ENCODE results near the gene HECTD4.
"Not testable (repeated sequence)": the region's sequence is repeated elsewhere in the genome, so short reads cannot be mapped to it uniquely, and the experiment has no call there.

Gene HECTD4

GRCh38 chr12:112413855-112414625 lies 31.8 kb upstream of the HECTD4 start:
- DNase-seq (ENCODE audit: extremely low spot score), result no peak
- ChIA-PET POLR2A (interaction anchor here (2.1 kb wide), 1 partner anchor 10 kb away, joined by 5 read pairs; no protein-coding TSS in a partner anchor), CTCF (interaction anchor here (0.7 kb wide), 1 partner anchor 50 kb away, joined by 4 read pairs; no protein-coding TSS in a partner anchor)
- TF ChIP-seq CTBP1 (IDR thresholded peaks at IDR 0.05; ENCODE audit: borderline replicate concordance) (no peak), FOXM1 (IDR thresholded peaks at IDR 0.05; ENCODE audit: borderline replicate concordance) (no peak), LEF1 (IDR thresholded peaks at IDR 0.05; ENCODE audit: borderline replicate concordance) (no peak), FOXK2 (IDR thresholded peaks at IDR 0.05) (no peak), NFRKB (IDR thresholded peaks at IDR 0.05) (no peak), ZNF384 (IDR thresholded peaks at IDR 0.05) (no peak), HDGF (IDR thresholded peaks at IDR 0.05; ENCODE audit: borderline replicate concordance) (no peak), ARNT (IDR thresholded peaks at IDR 0.05) (no peak), FOXA1 (IDR thresholded peaks at IDR 0.05) (no peak), BHLHE40 (IDR thresholded peaks at IDR 0.05; ENCODE audit: borderline replicate concordance) (no peak)

DNA sequence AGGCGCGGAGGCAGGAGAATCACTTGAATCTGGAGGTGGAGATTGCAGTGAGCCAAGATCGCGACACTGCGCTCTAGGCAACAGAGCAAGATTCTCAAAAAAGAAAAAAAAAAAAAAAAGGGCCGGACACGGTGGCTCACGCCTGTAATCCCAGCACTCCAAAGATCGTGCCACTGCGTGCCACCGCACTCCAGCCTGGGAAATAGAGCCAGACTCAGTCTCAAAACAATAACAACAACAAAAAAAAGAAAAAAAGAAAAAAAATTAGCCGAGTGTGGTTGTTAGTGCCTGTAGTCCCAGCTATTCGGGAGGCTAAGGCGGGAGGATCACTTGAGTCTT lies 27.6 kb upstream of the HECTD4 start:
- ChIA-PET CTCF (interaction anchor here (0.7 kb wide), 2 partner anchors 387 to 470 kb away, joined by 3 to 4 read pairs; no protein-coding TSS in a partner anchor), POLR2A (interaction anchor here (1.6 kb wide), 1 partner anchor 11 kb away, joined by 3 read pairs; no protein-coding TSS in a partner anchor)
- no peak for TF ChIP-seq SP1 (IDR thresholded peaks at IDR 0.05)
- DNase-seq (ENCODE audit: extremely low spot score), result no peak

DNA sequence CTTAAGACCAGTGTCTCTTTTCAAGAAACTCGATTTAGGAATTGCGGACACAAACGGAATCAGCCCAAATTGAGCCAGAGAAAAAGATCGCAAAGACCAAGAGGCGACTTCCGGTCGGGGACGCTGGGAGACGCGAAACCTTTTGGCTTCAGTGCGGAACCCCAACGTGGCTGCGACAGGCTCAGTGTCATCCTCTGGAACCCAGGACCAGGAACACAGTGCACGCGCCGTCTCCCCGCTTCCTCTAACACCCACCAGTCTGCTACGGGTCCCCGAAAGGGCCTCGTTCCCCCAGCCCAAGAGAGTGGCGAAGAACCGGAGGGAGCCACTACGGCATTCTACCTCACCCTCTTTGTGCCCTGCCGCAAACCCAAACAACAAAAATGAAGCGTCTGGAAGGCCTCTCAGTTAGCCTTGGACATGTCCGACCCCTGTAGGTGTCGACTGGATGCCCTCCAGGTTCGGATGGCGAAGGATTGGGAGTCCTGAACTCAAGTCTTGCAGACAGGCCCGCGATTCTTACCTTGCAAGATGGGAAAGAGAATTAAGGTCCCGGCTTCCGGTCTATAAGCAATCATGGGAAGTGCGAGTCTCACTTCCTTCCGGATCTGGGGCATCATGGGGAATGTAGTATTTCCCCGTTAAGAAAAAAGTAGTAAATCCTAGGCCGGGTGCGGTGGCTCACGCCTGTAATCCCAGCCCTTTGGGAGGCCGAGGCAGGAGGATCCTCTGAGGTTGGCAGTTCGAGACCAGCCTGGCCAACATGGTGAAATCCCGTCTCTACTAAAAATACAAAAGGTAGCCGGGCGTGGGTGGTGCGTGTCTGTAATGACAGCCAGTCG lies 27.1 kb upstream of the HECTD4 start, which contains the start of gene RPL6:
TSS of gene RPL6 (minus strand) at position 542 of the 842 bp plus-strand sequence. CDS start 949 bp downstream, outside the sequence.
- TF ChIP-seq ARNT (IDR thresholded peaks at IDR 0.05), result no peak
- TF ChIP-seq, protein P1, sequence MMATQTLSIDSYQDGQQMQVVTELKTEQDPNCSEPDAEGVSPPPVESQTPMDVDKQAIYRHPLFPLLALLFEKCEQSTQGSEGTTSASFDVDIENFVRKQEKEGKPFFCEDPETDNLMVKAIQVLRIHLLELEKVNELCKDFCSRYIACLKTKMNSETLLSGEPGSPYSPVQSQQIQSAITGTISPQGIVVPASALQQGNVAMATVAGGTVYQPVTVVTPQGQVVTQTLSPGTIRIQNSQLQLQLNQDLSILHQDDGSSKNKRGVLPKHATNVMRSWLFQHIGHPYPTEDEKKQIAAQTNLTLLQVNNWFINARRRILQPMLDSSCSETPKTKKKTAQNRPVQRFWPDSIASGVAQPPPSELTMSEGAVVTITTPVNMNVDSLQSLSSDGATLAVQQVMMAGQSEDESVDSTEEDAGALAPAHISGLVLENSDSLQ (IDR thresholded peaks at IDR 0.05), result peak; percentile 44; the same call in 1 of the 2 replicates
- peak; percentile 96 for TF ChIP-seq ELF4 (IDR thresholded peaks at IDR 0.05)
- TF ChIP-seq CTBP1 (IDR thresholded peaks at IDR 0.05; ENCODE audit: borderline replicate concordance), result no peak
- TF ChIP-seq HDGF (IDR thresholded peaks at IDR 0.05; ENCODE audit: borderline replicate concordance), result no peak
- TF ChIP-seq NFRKB (IDR thresholded peaks at IDR 0.05), result no peak
- no peak; the same call in 1 of the 2 replicates for TF ChIP-seq LEF1 (IDR thresholded peaks at IDR 0.05; ENCODE audit: borderline replicate concordance)
- TF ChIP-seq TARDBP (IDR thresholded peaks at IDR 0.05), result no peak
- TF ChIP-seq L3MBTL2 (conservative IDR thresholded peaks at IDR 0.05), result peak; percentile 29; the same call in 1 of the 2 replicates
- no peak for TF ChIP-seq FOXM1 (IDR thresholded peaks at IDR 0.05; ENCODE audit: borderline replicate concordance)
- TF ChIP-seq ZNF384 (IDR thresholded peaks at IDR 0.05), result peak; percentile 91
- ChIA-PET POLR2A (no interaction called here), CTCF (interaction anchor here (0.7 kb wide), 1 partner anchor 386 kb away, joined by 3 read pairs; no protein-coding TSS in a partner anchor)
- DNase-seq (ENCODE audit: extremely low spot score), result peak; percentile 87

DNA sequence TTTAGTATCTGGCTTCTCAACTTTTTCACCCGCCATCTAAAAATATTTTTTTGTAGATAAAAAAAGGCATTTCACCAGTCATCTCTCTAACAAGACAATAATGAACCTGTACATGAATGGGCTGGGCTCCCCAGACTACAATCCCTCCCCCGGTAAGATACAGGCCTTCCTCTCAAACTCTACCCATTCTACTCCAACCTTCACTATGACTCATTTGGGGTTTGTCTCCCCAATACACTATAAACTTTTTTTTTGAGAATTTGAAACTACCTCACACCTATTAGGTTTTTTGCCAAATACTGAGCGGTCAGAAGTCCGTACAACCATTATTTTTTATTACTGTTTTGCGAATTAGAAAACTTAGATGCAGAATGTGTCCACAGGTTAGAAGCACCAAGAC lies 26.4 kb upstream of the HECTD4 start:
- TF ChIP-seq ELF4 (IDR thresholded peaks at IDR 0.05) (no peak), FOXK2 (IDR thresholded peaks at IDR 0.05) (no peak), FOXA1 (IDR thresholded peaks at IDR 0.05) (no peak), L3MBTL2 (conservative IDR thresholded peaks at IDR 0.05) (no peak), TARDBP (IDR thresholded peaks at IDR 0.05) (no peak), ZNF384 (IDR thresholded peaks at IDR 0.05) (no peak), LEF1 (IDR thresholded peaks at IDR 0.05; ENCODE audit: borderline replicate concordance) (no peak), FOXM1 (IDR thresholded peaks at IDR 0.05; ENCODE audit: borderline replicate concordance) (no peak), ARNT (IDR thresholded peaks at IDR 0.05) (no peak)
- TF ChIP-seq, protein P1 (IDR thresholded peaks at IDR 0.05), result no peak
- no peak for DNase-seq (ENCODE audit: extremely low spot score)
- ChIA-PET CTCF (no interaction called here), POLR2A (no interaction called here)

DNA sequence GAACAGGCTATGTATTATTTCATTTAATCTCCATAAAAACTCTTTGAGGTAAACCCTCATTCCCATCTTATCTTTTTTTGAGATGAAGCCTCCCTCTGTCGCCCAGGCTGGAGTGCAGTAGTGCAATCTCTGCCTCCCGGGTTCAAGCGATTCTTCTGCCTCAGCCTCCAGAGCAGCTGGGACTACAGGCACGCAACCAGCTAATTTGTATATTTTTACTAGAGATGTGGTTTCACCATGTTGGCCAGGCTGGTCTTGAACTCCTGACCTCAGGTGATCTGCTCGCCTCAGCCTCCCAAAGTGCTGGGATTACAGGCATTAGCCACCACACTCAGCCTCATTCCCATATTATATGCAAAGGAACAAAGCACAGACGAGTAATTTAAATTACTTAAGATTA lies 25.5 kb upstream of the HECTD4 start:
- DNase-seq (ENCODE audit: extremely low spot score); CTCF ChIA-PET; POLR2A ChIA-PET: not testable (repeated sequence)

- no peak for TF ChIP-seq FOXM1 (IDR thresholded peaks at IDR 0.05; ENCODE audit: borderline replicate concordance)
- TF ChIP-seq SUZ12 (IDR thresholded peaks at IDR 0.05), result no peak
- no peak for TF ChIP-seq SP1 (IDR thresholded peaks at IDR 0.05)
- TF ChIP-seq CTBP1 (IDR thresholded peaks at IDR 0.05; ENCODE audit: borderline replicate concordance), result no peak
- TF ChIP-seq, protein P1 (IDR thresholded peaks at IDR 0.05), result no peak
- TF ChIP-seq FOXK2 (IDR thresholded peaks at IDR 0.05), result no peak
- no peak for TF ChIP-seq BHLHE40 (IDR thresholded peaks at IDR 0.05; ENCODE audit: borderline replicate concordance)
- no peak for TF ChIP-seq ARNT (IDR thresholded peaks at IDR 0.05)
- no peak for TF ChIP-seq FOXA1 (IDR thresholded peaks at IDR 0.05)
- no peak for DNase-seq (ENCODE audit: extremely low spot score)
- POLR2A ChIA-PET, result interaction anchor here (1.2 kb wide), 1 partner anchor 207 kb away, joined by 3 read pairs; no protein-coding TSS in a partner anchor
- CTCF ChIA-PET, result no interaction called here
These were observed 24.6 kb upstream of the HECTD4 start for GRCh38 chr12:112406519-112407488.

Measured in HEK293T (cell line).